Measurements from ENCODE around the gene RASA3.

The RASA3 gene

DNA sequence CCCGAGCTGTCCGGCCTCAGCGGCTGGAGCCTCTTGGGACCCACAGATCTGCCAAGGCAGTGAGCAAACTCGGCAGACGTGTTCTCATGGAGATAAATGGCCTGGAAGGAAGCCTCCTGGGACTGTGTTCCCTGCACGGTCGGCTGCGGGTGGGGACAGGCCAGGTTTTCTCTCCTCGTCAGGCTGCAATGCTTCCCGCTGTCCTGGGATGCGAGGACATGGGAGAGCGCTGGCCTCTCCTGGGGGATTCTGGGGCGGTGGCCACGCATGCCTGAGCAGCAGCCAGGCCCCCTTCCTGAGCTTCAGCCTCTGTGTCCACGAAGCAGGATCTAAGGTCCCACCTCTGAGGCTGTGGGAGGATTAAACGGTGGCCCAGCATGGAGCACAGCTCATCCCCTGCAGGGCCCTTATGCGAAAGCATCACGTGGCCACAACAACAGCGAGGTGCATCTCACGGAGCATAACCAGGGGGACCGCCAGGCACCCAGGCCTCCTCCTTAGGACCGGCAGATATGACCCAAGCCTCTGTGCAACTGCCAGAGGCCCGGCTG is 137.3 kb downstream of the RASA3 start:
- POLR2A ChIA-PET, result no interaction called here

DNA sequence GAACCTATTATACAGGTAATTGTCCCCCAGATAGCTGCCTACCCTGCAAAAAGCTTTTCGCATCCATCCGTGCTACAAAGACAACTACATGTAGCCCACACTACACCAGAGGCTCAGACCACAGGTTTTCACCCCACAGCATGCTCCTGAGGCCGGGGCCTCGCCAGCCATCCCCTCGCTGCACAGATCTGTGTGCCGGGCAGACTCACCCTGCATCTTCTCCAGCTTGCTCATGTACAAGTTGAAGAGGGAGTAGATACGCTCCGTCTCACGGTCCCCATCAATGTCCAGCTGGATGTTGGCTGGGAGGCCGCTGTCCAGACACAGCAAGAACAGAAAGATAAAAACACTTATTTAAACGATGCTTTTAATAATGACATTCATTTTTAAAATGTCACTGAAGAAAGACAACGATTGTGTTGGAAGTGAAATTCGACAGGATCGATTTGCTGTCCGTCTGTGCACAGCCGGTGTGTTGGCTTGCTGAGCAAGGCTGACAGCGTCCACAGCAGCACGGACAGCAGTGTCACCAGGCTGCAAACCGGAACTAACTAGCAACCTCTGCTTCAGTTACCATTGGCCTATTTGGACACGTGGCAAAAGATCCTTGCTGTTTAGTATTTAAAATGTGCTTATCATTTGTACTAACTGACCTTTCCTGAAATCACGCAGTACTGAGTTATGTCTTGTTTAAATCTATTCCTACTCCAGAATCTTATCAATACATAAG is 140.0 kb downstream of the RASA3 start:
- H3K4me3 ChIP-seq (ENCODE audit: low read depth, low read length), result no peak overlapping the region
- ChIA-PET CTCF (interaction anchor here (1.6 kb wide), 1 partner anchor 15 kb away, joined by 4 read pairs; no protein-coding TSS in a partner anchor), POLR2A (no interaction called here)
- no peak for DNase-seq (ENCODE audit: low read depth, low spot score)
- TF ChIP-seq, protein P1, sequence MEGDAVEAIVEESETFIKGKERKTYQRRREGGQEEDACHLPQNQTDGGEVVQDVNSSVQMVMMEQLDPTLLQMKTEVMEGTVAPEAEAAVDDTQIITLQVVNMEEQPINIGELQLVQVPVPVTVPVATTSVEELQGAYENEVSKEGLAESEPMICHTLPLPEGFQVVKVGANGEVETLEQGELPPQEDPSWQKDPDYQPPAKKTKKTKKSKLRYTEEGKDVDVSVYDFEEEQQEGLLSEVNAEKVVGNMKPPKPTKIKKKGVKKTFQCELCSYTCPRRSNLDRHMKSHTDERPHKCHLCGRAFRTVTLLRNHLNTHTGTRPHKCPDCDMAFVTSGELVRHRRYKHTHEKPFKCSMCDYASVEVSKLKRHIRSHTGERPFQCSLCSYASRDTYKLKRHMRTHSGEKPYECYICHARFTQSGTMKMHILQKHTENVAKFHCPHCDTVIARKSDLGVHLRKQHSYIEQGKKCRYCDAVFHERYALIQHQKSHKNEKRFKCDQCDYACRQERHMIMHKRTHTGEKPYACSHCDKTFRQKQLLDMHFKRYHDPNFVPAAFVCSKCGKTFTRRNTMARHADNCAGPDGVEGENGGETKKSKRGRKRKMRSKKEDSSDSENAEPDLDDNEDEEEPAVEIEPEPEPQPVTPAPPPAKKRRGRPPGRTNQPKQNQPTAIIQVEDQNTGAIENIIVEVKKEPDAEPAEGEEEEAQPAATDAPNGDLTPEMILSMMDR (IDR thresholded peaks at IDR 0.05; ENCODE audit: insufficient read depth, low read length, missing control alignments), result no peak

More for the DNA sequence above, 137.3 kb downstream of the RASA3 start:
- CTCF ChIA-PET, result interaction anchor here (1.0 kb wide), 1 partner anchor 16 kb away, joined by 3 read pairs; no protein-coding TSS in a partner anchor
- DNase-seq (ENCODE audit: low read depth, low spot score), result no peak
- no peak overlapping the region for H3K4me3 ChIP-seq (ENCODE audit: low read depth, low read length)
- TF ChIP-seq, protein P1 (IDR thresholded peaks at IDR 0.05; ENCODE audit: insufficient read depth, low read length, missing control alignments), result no peak

DNA sequence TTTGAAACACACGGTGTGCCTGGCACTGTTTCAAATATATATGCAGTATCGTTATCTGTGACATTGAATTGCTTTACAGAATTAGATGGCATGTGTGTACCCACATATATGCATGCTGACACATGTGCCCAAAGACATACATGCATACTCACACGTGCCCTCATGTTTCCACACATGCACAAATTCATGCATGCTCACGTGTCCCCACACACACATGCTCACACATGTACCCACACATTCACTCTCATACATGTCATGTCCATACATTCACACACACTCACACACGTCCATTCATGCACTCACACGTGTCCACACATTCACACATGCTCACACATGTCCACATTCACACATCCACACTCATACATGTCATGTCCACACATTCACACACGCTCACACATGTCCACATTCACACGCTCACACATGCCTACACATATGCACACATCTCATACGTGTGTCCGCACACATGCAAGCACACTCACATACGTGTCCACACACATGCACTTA is 140.7 kb downstream of the RASA3 start:
- DNase-seq (ENCODE audit: low read depth, low spot score), result no peak
- H3K4me3 ChIP-seq (ENCODE audit: low read depth, low read length), result no peak overlapping the region
- TF ChIP-seq, protein P1 (IDR thresholded peaks at IDR 0.05; ENCODE audit: insufficient read depth, low read length, missing control alignments), result no peak
- POLR2A ChIA-PET, result no interaction called here
- CTCF ChIA-PET, result no interaction called here

DNA sequence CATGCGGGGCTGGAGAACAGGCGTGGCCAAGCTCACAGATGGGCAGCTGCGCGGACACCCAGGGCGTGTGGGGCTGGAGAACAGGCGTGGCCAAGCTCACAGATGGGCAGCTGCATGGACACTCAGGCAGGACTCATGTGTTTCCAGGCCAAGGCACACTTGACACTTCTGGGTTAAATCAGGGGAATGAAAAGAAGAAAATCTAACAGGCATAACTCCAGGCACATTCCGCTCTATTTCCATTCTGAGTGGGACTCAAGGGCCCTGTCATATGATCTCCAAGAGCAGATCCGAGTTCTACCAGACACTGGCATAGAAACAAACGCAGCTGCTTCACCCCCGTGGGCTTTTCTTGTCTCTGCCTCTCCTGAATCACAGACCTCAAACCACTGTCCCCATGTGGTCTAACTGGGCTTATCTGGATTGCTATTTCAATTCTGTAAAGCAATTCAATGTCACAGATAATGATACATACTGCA is 141.2 kb downstream of the RASA3 start:
- POLR2A ChIA-PET, result no interaction called here
- CTCF ChIA-PET, result interaction anchor here (1.3 kb wide), 1 partner anchor 33 kb away, joined by 3 read pairs; no protein-coding TSS in a partner anchor
- H3K4me3 ChIP-seq (ENCODE audit: low read depth, low read length), result no peak overlapping the region
- TF ChIP-seq, protein P1 (IDR thresholded peaks at IDR 0.05; ENCODE audit: insufficient read depth, low read length, missing control alignments), result no peak
- DNase-seq (ENCODE audit: low read depth, low spot score), result no peak

DNA sequence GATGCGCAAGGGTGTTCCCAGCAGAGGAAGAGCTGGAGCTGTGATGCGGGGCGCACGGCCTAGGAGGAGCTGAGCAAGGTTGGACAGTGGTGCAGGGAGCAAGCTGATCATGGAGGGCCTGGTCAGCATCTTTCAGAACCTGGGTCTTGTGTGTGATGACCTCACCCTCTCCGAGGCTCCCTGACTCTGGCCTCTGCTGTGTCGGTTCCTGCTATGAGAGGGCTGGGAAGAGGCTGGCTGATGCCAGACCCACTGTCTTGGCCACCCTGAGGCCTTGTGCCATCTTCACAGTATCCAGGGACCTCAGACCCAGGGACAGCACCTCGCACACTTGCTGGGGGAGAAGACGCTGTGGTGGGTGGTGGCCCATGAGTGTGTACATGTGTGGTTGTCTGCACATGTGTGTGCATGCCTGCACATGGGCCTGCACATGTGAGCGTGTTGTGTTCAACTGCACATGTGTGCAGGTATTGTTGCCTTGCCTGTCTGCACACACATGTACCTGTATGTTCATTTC is 142.0 kb downstream of the RASA3 start:
- TF ChIP-seq, protein P1 (IDR thresholded peaks at IDR 0.05; ENCODE audit: insufficient read depth, low read length, missing control alignments), result no peak
- POLR2A ChIA-PET, result no interaction called here
- no peak for DNase-seq (ENCODE audit: low read depth, low spot score)

More for the DNA sequence above, 142.0 kb downstream of the RASA3 start:
- CTCF ChIA-PET, result interaction anchor here (1.3 kb wide), 1 partner anchor 34 kb away, joined by 3 read pairs; no protein-coding TSS in a partner anchor
- H3K4me3 ChIP-seq (ENCODE audit: low read depth, low read length), result no peak overlapping the region

Measured in AG04449 (cell line).